Measurements from ENCODE around the gene ABCF1.
"Not testable (repeated sequence)": the region's sequence is repeated elsewhere in the genome, so short reads cannot be mapped to it uniquely, and the experiment has no call there.

ABCF1 gene

GRCh38 chr6:30572148-30572547 lies 906 bp downstream of the ABCF1 start:
- peak overlapping the region; percentile 91 for H3K9ac ChIP-seq
- peaks cover 58% of the 10 kb centered on the region for H4K20me1 ChIP-seq
- TF ChIP-seq Cebpa-rat (IDR thresholded peaks at IDR 0.05) = no peak
- H3K4me2 ChIP-seq = peak overlapping the region; percentile 90
- H3K27me3 ChIP-seq = no peaks in the 10 kb centered on the region
- H3K9me3 ChIP-seq = no peaks in the 10 kb centered on the region
- H3K36me3 ChIP-seq = peaks cover 42% of the 10 kb centered on the region
- H3K4me3 ChIP-seq = peak overlapping the region; percentile 75
- peaks cover 40% of the 10 kb centered on the region for H3K4me1 ChIP-seq
- peak overlapping the region; percentile 91 for H3K27ac ChIP-seq

- no peaks in the 10 kb centered on the region for H3K27me3 ChIP-seq
- peak overlapping the region; percentile 91 for H3K9ac ChIP-seq
- peak overlapping the region; percentile 90 for H3K4me2 ChIP-seq
- peaks cover 51% of the 10 kb centered on the region for H3K36me3 ChIP-seq
- peaks cover 67% of the 10 kb centered on the region for H4K20me1 ChIP-seq
- peaks cover 40% of the 10 kb centered on the region for H3K4me1 ChIP-seq
- no peaks in the 10 kb centered on the region for H3K9me3 ChIP-seq
- H3K4me3 ChIP-seq = peak overlapping the region; percentile 75; the same call in 1 of the 2 replicates
- no peak overlapping the region for H3K27ac ChIP-seq
- no peak for TF ChIP-seq Cebpa-rat (IDR thresholded peaks at IDR 0.05)
These were observed 1.9 kb downstream of the ABCF1 start for GRCh38 chr6:30573113-30573512.

GRCh38 chr6:30578051-30578450 lies 6.8 kb downstream of the ABCF1 start:
- peaks cover 98% of the 10 kb centered on the region for H3K36me3 ChIP-seq
- no peak overlapping the region for H3K9ac ChIP-seq
- TF ChIP-seq Cebpa-rat (IDR thresholded peaks at IDR 0.05) = no peak
- H3K27me3 ChIP-seq = no peaks in the 10 kb centered on the region
- H3K4me2 ChIP-seq = no peak overlapping the region
- no peak overlapping the region for H3K4me3 ChIP-seq
- H3K4me1 ChIP-seq = peaks cover 17% of the 10 kb centered on the region
- H3K27ac ChIP-seq = no peak overlapping the region
- peaks cover 66% of the 10 kb centered on the region for H4K20me1 ChIP-seq
- H3K9me3 ChIP-seq = no peaks in the 10 kb centered on the region

GRCh38 chr6:30583921-30584320 lies 12.7 kb downstream of the ABCF1 start:
- peaks cover 15% of the 10 kb centered on the region for H4K20me1 ChIP-seq
- H3K27me3 ChIP-seq = no peaks in the 10 kb centered on the region
- H3K27ac ChIP-seq = no peak overlapping the region
- H3K4me1 ChIP-seq = no peaks in the 10 kb centered on the region
- H3K4me2 ChIP-seq = no peak overlapping the region
- H3K9ac ChIP-seq = no peak overlapping the region
- no peak overlapping the region for H3K4me3 ChIP-seq
- peaks cover 100% of the 10 kb centered on the region for H3K36me3 ChIP-seq
- no peak for TF ChIP-seq Cebpa-rat (IDR thresholded peaks at IDR 0.05)
- H3K9me3 ChIP-seq = no peaks in the 10 kb centered on the region

- H3K27ac ChIP-seq = no peak overlapping the region
These were observed 18.6 kb downstream of the ABCF1 start for GRCh38 chr6:30589754-30590358.

GRCh38 chr6:30590509-30590908 lies 19.3 kb downstream of the ABCF1 start:
- no peak for TF ChIP-seq Cebpa-rat (IDR thresholded peaks at IDR 0.05)
- Histone ChIP-seq H3K4me3 (no peak overlapping the region), H3K9ac (no peak overlapping the region), H3K4me1 (no peaks in the 10 kb centered on the region), H3K27ac (no peak overlapping the region), H3K4me2 (no peak overlapping the region), H3K36me3 (peaks cover 100% of the 10 kb centered on the region), H4K20me1 (peaks cover 60% of the 10 kb centered on the region), H3K9me3 (no peaks in the 10 kb centered on the region), H3K27me3 (no peaks in the 10 kb centered on the region)

More at GRCh38 chr6:30589754-30590358, 18.6 kb downstream of the ABCF1 start:
- H4K20me1 ChIP-seq = peaks cover 54% of the 10 kb centered on the region
- H3K9me3 ChIP-seq = no peaks in the 10 kb centered on the region
- no peaks in the 10 kb centered on the region for H3K4me1 ChIP-seq
- H3K36me3 ChIP-seq = peaks cover 100% of the 10 kb centered on the region
- no peak overlapping the region for H3K4me3 ChIP-seq
- no peaks in the 10 kb centered on the region for H3K27me3 ChIP-seq
- no peak overlapping the region for H3K9ac ChIP-seq
- H3K4me2 ChIP-seq = no peak overlapping the region
- TF ChIP-seq Cebpa-rat (IDR thresholded peaks at IDR 0.05) = no peak

GRCh38 chr6:30591008-30591407 lies 19.8 kb downstream of the ABCF1 start:
- Histone ChIP-seq H3K36me3 (peaks cover 96% of the 10 kb centered on the region), H3K9me3 (no peaks in the 10 kb centered on the region), H3K4me1 (no peaks in the 10 kb centered on the region), H3K27me3 (no peaks in the 10 kb centered on the region), H3K4me3 (no peak overlapping the region), H3K4me2 (no peak overlapping the region), H3K27ac (no peak overlapping the region), H4K20me1 (peaks cover 60% of the 10 kb centered on the region), H3K9ac (no peak overlapping the region)
- TF ChIP-seq Cebpa-rat (IDR thresholded peaks at IDR 0.05) = no peak

- Histone ChIP-seq H3K9me3 (no peaks in the 10 kb centered on the region), H4K20me1 (peaks cover 60% of the 10 kb centered on the region), H3K4me3 (no peak overlapping the region), H3K4me1 (peaks cover under 1% of the 10 kb centered on the region; the same call in 1 of the 2 replicates), H3K9ac (no peak overlapping the region), H3K27ac (no peak overlapping the region), H3K4me2 (no peak overlapping the region), H3K27me3 (no peaks in the 10 kb centered on the region), H3K36me3 (peaks cover 95% of the 10 kb centered on the region)
- no peak for TF ChIP-seq Cebpa-rat (IDR thresholded peaks at IDR 0.05)
These were observed 21.0 kb downstream of the ABCF1 start for GRCh38 chr6:30592287-30592686.

GRCh38 chr6:30597315-30598144 lies 26.3 kb downstream of the ABCF1 start:
- H3K9me3 ChIP-seq, H3K9ac ChIP-seq, H3K27ac ChIP-seq, H3K4me2 ChIP-seq, H3K4me3 ChIP-seq, H3K27me3 ChIP-seq: not testable (repeated sequence)
- Histone ChIP-seq H3K36me3 (peaks cover 90% of the 10 kb centered on the region), H3K4me1 (peaks cover 41% of the 10 kb centered on the region), H4K20me1 (peaks cover 46% of the 10 kb centered on the region)

- TF ChIP-seq Cebpa-rat (IDR thresholded peaks at IDR 0.05) = no peak
- no peak overlapping the region for H3K4me3 ChIP-seq
- peaks cover 90% of the 10 kb centered on the region for H3K36me3 ChIP-seq
- H4K20me1 ChIP-seq = peaks cover 45% of the 10 kb centered on the region
- no peaks in the 10 kb centered on the region for H3K9me3 ChIP-seq
- H3K27ac ChIP-seq = peak overlapping the region; percentile 76
- H3K4me1 ChIP-seq = peaks cover 56% of the 10 kb centered on the region
- no peak overlapping the region for H3K4me2 ChIP-seq
- no peaks in the 10 kb centered on the region for H3K27me3 ChIP-seq
- H3K9ac ChIP-seq = no peak overlapping the region
These were observed 27.8 kb downstream of the ABCF1 start for GRCh38 chr6:30598912-30599624.
